Activated T-cell treated with anti-CD3 and anti-CD28 coated beads, Interleukin-2, amount 50 U/mL, for 72 hours (primary cell): ENCODE results near the gene CABLES1. TPM values are rescaled to one million over a fixed set of nuclear protein-coding genes. Genes with fewer than 3 reads are reported as not detected.

Experiments
- ATAC-seq, 2 donors: fragments of 150-1000 bp; cut with Tn5 transposase; replicated peaks in 1 of 2; 2 replicates each; pipeline ENCODE4 v1.10.0; 2021; ENCODE audit warnings: moderate library complexity in 2 of 2, mild to moderate bottlenecking in 1 of 2
- DNase-seq, 2 donors: peaks; one replicate each; pipeline ENCODE4 v3.0.0; 2021 to 2022; ENCODE audit warnings: mixed read lengths in 1 of 2
- H3K27ac Mint-ChIP-seq: one replicate; pipeline ENCODE4 v1.8.0; 2022; ENCODE audit warnings: mild to moderate bottlenecking, moderate library complexity, mixed read lengths
- H3K27me3 Mint-ChIP-seq: one replicate; pipeline ENCODE4 v1.8.0; 2022; ENCODE audit warnings: low read depth, mixed read lengths
- H3K36me3 Mint-ChIP-seq, 2 donors: one replicate each; pipeline ENCODE4 v1.8.0; 2022; ENCODE audit warnings: mixed read lengths in 2 of 2, mild to moderate bottlenecking in 1 of 2; ENCODE audit not compliant: insufficient read depth in 2 of 2
- H3K4me1 Mint-ChIP-seq: one replicate; pipeline ENCODE4 v1.8.0; 2022; ENCODE audit warnings: low read depth, mixed read lengths
- H3K4me3 Mint-ChIP-seq, 2 donors: one replicate each; pipeline ENCODE4 v1.8.0; 2022; ENCODE audit warnings: mild to moderate bottlenecking in 2 of 2, mixed read lengths in 2 of 2, moderate library complexity in 2 of 2
- H3K9me3 Mint-ChIP-seq, 2 donors: one replicate each; pipeline ENCODE4 v1.8.0; 2022; ENCODE audit warnings: mixed read lengths in 2 of 2
- total RNA-seq, 2 donors: library from RNA; stranded (reverse); gene quantifications; one replicate each; pipeline ENCODE4 v1.2.3, GENCODE V29; 2022

The CABLES1 gene
- total RNA-seq, 2 donors from 2014 or later: 5.5 to 15.0 TPM

DNA sequence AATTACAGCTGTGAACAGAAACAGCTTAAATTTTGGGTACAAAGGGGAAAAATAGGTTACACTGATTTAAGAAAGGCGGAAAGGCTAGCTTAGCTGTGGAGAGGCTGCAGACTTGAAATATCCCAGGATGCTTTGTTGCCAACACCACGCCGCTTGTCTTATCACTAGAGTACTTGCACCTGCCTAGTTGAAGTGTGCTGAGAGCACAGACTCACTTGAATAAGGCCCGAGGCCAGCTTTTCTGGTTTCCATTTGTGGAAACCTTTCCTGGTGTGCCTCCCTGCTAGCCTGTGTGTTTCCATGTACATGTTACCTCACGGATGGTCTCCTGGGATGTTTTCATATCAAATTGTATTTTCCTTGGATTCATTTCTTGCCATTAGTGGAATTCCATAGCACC lies 3.2 kb downstream of the CABLES1 start:
- Mint-ChIP-seq H3K27me3 (peaks cover 32% of the 10 kb centered on the region), H3K4me3 (no peak overlapping the region), H3K36me3 (peaks cover 0 to 4% of the 10 kb centered on the region in 2 donors), H3K27ac (no peak overlapping the region), H3K9me3 (no peaks in the 10 kb centered on the region), H3K4me1 (peaks cover 25% of the 10 kb centered on the region)
- ATAC-seq: no peak
- no peak for DNase-seq

DNA sequence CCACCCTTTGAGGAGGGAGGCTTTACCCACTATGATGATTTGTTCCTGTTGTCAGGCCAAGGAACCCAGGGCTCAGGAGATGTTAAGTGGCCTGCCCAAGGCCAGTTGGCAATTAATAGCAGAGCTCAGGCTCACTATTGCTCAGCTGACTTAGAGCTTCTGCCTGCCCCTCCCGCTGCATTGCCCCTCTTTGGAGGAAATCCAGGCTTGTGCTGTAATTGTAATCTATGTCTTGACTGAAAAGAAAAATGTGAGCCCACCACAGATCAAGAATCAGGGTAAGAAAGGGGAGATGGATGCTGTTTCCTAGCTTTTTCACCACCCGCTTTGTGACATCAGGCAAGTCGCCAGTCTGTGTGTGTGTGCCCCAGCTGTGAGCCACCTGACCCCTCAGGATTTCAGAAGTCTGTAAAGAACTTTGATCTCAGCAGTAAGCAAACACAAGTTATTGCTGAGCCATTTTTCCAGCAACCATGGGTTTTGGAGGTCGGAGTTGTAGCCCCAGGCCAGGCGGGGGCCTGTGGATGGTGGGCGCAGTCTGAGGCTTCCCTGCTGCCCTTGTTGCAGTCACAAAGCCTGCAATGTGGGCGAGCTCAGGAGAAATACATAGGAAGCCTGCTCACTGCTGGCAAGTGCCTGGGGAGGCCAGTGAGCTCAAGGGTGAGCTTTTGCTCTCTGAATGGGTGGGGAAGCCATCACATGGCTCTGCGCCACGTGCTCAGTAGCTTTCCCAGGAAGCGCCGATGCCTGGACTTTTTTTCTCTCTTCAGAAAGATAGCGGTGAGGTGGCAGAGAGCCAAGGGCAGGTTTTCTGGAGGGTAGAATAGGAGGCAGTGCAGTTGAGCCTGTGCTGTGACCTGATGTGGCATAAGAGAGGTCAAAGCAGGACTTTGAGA lies 6.1 kb downstream of the CABLES1 start:
- Mint-ChIP-seq H3K27ac (no peak overlapping the region), H3K36me3 (no peaks in the 10 kb centered on the region), H3K4me1 (peaks cover 19% of the 10 kb centered on the region), H3K4me3 (no peak overlapping the region), H3K27me3 (peaks cover 21% of the 10 kb centered on the region), H3K9me3 (no peaks in the 10 kb centered on the region)
- no peak for DNase-seq
- no peak for ATAC-seq

- Mint-ChIP-seq H3K27me3 (peaks cover 12% of the 10 kb centered on the region), H3K36me3 (no peaks in the 10 kb centered on the region), H3K9me3 (no peaks in the 10 kb centered on the region), H3K4me1 (peaks cover 19% of the 10 kb centered on the region), H3K27ac (no peak overlapping the region), H3K4me3 (no peak overlapping the region)
- ATAC-seq (peak; percentile 47 to 58), DNase-seq (no peak)
Observed at GRCh38 chr18:23142251-23142929, 7.1 kb downstream of the CABLES1 start.

GRCh38 chr18:23143016-23143814 lies 7.9 kb downstream of the CABLES1 start:
- DNase-seq: no peak

GRCh38 chr18:23143815-23144261 lies 8.6 kb downstream of the CABLES1 start:
- DNase-seq: no peak
- Mint-ChIP-seq H3K4me1 (peaks cover 19% of the 10 kb centered on the region), H3K27ac (peak overlapping the region; percentile 51), H3K9me3 (no peaks in the 10 kb centered on the region), H3K36me3 (no peaks in the 10 kb centered on the region), H3K27me3 (peaks cover 5% of the 10 kb centered on the region), H3K4me3 (no peak overlapping the region)
- no peak for ATAC-seq

More at GRCh38 chr18:23143016-23143814, 7.9 kb downstream of the CABLES1 start:
- peaks cover 5% of the 10 kb centered on the region for H3K27me3 Mint-ChIP-seq
- H3K9me3 Mint-ChIP-seq: no peaks in the 10 kb centered on the region
- ATAC-seq: peak; percentile 55 to 66
- H3K4me1 Mint-ChIP-seq: peaks cover 19% of the 10 kb centered on the region
- no peak overlapping the region for H3K27ac Mint-ChIP-seq
- H3K4me3 Mint-ChIP-seq: no peak overlapping the region
- H3K36me3 Mint-ChIP-seq: no peaks in the 10 kb centered on the region

GRCh38 chr18:23144640-23145039 lies 9.4 kb downstream of the CABLES1 start:
- Mint-ChIP-seq H3K4me1 (peaks cover 15% of the 10 kb centered on the region), H3K4me3 (no peak overlapping the region), H3K27me3 (no peaks in the 10 kb centered on the region), H3K36me3 (no peaks in the 10 kb centered on the region), H3K9me3 (no peaks in the 10 kb centered on the region), H3K27ac (no peak overlapping the region)
- no peak for DNase-seq
- no peak for ATAC-seq

DNA sequence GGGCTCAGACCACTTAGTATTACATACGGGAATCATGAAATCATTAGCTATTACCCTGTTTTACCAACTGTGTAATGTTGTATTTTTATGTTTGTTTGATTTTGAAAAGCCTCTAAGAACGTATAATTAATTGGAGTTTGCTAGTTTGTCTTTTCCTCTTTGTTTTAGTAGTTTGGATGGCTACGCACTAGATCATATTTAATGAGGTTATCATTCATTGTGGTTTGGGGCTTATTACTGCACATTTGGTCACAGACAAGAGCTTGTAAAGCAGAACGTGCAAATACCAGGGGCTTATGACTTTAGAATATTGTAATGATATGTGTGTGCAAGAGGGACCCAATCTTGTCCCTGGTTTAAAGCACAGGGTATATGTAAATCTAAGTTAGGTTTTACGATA lies 10.3 kb downstream of the CABLES1 start:
- Mint-ChIP-seq H3K4me1 (peaks cover 15% of the 10 kb centered on the region), H3K36me3 (no peaks in the 10 kb centered on the region), H3K27ac (no peak overlapping the region), H3K27me3 (no peaks in the 10 kb centered on the region), H3K4me3 (no peak overlapping the region), H3K9me3 (no peaks in the 10 kb centered on the region)
- no peak for DNase-seq
- no peak for ATAC-seq

DNA sequence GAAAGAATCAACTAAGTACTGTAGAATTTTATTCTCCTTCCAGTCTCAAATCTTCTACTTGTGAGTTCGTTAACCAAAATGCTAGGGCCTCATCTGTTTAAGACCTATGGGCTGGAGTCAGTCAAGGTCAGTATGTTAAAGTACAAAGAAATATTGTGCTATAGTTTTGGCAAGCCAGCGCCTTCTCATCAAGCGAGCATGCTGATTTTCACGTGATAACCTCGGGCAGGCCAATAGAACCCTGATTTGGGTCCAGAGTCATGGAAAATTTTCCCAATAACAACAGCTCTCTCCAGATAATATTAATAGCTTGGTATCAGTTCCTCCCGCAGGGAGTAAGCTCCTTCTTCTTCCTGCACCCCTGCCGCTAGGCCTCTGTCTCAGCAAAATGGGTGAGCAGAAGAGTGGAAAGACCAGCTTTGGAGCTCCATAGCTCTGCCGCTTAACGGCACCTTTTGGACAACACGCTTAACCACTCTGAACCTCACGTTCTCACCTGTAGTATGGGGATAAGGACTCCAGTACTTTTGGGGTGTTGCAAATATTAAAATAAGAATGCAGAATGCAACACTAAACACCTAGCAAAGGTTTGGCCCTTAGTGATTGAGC lies 11.7 kb downstream of the CABLES1 start:
- ATAC-seq: no peak
- peaks cover 15% of the 10 kb centered on the region for H3K4me1 Mint-ChIP-seq
- no peak overlapping the region for H3K4me3 Mint-ChIP-seq
- no peak overlapping the region for H3K27ac Mint-ChIP-seq
- DNase-seq: no peak
- no peaks in the 10 kb centered on the region for H3K9me3 Mint-ChIP-seq
- no peaks in the 10 kb centered on the region for H3K27me3 Mint-ChIP-seq
- H3K36me3 Mint-ChIP-seq: no peaks in the 10 kb centered on the region

DNA sequence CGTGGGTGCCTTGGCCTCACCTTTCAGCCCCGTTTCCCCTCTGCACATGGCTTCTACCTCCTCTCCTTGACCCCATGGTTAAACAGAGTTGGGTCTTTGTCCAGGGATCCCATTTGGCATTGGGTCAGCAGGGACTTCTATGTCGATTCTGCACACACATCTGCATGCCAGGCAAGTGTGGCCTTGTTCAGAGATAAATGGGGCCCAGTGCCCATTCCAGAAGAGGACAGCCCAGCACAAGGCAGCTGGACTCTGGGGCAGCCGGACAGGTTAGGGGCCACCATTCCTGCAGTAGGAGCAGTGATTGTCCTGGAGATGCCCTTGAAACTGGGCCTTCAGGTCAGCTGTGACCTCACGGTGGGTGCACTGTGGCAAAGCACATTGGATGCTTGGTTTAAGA lies 13.1 kb downstream of the CABLES1 start:
- H3K27me3 Mint-ChIP-seq: no peaks in the 10 kb centered on the region
- DNase-seq (no peak), ATAC-seq (no peak)
- H3K4me3 Mint-ChIP-seq: no peak overlapping the region
- H3K9me3 Mint-ChIP-seq: no peaks in the 10 kb centered on the region
- no peaks in the 10 kb centered on the region for H3K36me3 Mint-ChIP-seq
- H3K4me1 Mint-ChIP-seq: peaks cover 6% of the 10 kb centered on the region
- no peak overlapping the region for H3K27ac Mint-ChIP-seq

DNA sequence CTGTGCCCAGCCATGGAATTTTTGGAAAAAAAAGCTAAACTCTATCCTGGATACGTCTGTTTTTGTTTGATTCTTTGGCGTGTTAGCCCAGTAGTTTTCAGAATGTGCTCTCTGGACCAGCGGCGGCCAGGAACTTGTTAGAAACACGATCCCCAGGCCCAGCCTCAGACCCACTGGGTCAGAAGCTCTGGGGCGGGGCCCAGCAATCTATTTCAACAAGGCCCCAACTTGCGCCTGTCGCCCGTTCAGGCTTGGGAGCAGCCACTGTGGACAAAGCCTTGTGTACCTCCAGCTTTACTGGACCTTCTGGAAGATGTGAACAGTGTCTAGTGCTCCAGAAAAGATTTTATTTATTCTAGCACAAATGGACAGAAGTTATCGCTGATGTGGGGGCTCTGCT lies 14.3 kb downstream of the CABLES1 start:
- Mint-ChIP-seq H3K4me1 (no peaks in the 10 kb centered on the region), H3K9me3 (no peaks in the 10 kb centered on the region), H3K27me3 (no peaks in the 10 kb centered on the region), H3K36me3 (no peaks in the 10 kb centered on the region), H3K27ac (no peak overlapping the region), H3K4me3 (no peak overlapping the region)
- no peak for DNase-seq
- no peak for ATAC-seq

GRCh38 chr18:23151414-23152099 lies 16.3 kb downstream of the CABLES1 start:
- no peaks in the 10 kb centered on the region for H3K36me3 Mint-ChIP-seq
- no peaks in the 10 kb centered on the region for H3K9me3 Mint-ChIP-seq
- no peak for DNase-seq
- H3K4me1 Mint-ChIP-seq: no peaks in the 10 kb centered on the region
- H3K27me3 Mint-ChIP-seq: no peaks in the 10 kb centered on the region
- ATAC-seq: no peak
- no peak overlapping the region for H3K4me3 Mint-ChIP-seq
- H3K27ac Mint-ChIP-seq: no peak overlapping the region

DNA sequence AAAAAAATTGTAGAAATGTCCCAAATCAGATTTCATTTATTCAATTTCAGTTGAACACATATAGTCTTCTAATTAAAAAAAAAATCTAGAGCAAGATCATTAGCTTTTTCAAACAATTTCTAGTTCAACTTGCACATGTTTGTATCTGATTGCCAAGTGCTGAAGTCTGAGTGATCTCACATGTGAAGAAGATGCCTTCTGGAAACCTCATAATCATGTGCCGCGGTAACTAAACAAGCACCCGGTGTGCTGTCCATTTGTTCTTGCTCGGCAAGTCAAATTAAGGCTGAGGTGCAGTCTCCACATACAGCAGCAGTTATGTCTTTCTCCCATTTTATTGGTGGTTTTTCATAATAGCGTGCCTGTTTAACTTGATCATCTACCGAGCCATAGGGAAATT lies 18.7 kb downstream of the CABLES1 start:
- H3K4me1 Mint-ChIP-seq: no peaks in the 10 kb centered on the region
- H3K27ac Mint-ChIP-seq: no peak overlapping the region
- no peaks in the 10 kb centered on the region for H3K9me3 Mint-ChIP-seq
- no peak overlapping the region for H3K4me3 Mint-ChIP-seq
- DNase-seq: no peak
- H3K36me3 Mint-ChIP-seq: no peaks in the 10 kb centered on the region
- H3K27me3 Mint-ChIP-seq: no peaks in the 10 kb centered on the region
- ATAC-seq: no peak
